Measurements from ENCODE around the gene SLC35F2. TPM values are rescaled to one million over a fixed set of nuclear protein-coding genes. Genes with fewer than 3 reads are reported as not detected.

Gene SLC35F2
- total RNA-seq, 1 donor: 9.9 TPM

GRCh38 chr11:107853070-107853469, 5.5 kb downstream of the SLC35F2 start:
- no peak overlapping the region for H3K4me3 ChIP-seq (ENCODE audit: low read depth, low read length)
- DNase-seq (ENCODE audit: low read depth): no peak
- TF ChIP-seq, protein P1, sequence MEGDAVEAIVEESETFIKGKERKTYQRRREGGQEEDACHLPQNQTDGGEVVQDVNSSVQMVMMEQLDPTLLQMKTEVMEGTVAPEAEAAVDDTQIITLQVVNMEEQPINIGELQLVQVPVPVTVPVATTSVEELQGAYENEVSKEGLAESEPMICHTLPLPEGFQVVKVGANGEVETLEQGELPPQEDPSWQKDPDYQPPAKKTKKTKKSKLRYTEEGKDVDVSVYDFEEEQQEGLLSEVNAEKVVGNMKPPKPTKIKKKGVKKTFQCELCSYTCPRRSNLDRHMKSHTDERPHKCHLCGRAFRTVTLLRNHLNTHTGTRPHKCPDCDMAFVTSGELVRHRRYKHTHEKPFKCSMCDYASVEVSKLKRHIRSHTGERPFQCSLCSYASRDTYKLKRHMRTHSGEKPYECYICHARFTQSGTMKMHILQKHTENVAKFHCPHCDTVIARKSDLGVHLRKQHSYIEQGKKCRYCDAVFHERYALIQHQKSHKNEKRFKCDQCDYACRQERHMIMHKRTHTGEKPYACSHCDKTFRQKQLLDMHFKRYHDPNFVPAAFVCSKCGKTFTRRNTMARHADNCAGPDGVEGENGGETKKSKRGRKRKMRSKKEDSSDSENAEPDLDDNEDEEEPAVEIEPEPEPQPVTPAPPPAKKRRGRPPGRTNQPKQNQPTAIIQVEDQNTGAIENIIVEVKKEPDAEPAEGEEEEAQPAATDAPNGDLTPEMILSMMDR (IDR thresholded peaks at IDR 0.05; ENCODE audit: insufficient read depth, low read length): no peak

GRCh38 chr11:107851704-107852310, 6.8 kb downstream of the SLC35F2 start:
- no peak overlapping the region for H3K4me3 ChIP-seq (ENCODE audit: low read depth, low read length)
- no peak for DNase-seq (ENCODE audit: low read depth)
- TF ChIP-seq, protein P1 (IDR thresholded peaks at IDR 0.05; ENCODE audit: insufficient read depth, low read length): no peak

DNA sequence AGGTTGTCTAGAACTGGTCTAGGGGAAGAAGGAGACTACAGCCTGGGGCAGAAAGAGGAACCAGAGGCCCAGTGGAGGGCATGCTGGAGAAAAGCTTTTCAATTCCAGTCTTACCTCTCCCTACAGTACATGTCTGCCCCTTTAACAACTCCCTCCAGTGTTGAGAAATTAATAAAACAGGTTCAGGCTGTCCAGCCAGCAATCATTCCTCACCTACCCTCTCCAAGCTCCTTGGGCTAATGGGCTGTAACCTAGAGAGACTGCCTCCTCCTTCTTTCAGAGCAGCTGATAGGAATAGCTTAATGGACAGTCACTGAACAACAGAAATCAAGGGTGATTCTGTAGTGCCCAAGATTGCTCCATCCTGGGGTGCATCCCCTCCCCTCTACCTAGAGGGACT, 8.8 kb downstream of the SLC35F2 start:
- no peak for DNase-seq (ENCODE audit: low read depth)
- H3K4me3 ChIP-seq (ENCODE audit: low read depth, low read length): no peak overlapping the region
- TF ChIP-seq, protein P1 (IDR thresholded peaks at IDR 0.05; ENCODE audit: insufficient read depth, low read length): no peak

DNA sequence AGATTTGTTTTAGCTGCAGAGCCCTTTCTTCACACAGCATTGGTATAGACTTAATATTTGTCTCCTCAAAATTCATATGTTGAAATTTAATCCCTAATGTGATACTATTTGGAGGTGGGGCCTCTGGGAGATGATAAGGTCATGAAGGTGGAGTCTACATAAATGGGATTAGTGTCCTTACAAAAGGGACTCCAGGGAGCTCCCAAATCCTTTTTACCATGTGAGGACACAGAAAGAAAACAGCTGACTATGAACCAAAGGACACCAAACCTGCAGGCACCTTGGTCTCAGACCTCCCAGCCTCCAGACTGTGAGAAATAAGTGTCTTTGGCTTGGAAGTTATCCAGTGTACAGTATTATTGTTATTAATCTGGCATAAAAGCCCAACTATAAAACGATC, 10.2 kb downstream of the SLC35F2 start:
- TF ChIP-seq, protein P1 (IDR thresholded peaks at IDR 0.05; ENCODE audit: insufficient read depth, low read length): no peak
- H3K4me3 ChIP-seq (ENCODE audit: low read depth, low read length): no peak overlapping the region
- DNase-seq (ENCODE audit: low read depth): no peak

DNA sequence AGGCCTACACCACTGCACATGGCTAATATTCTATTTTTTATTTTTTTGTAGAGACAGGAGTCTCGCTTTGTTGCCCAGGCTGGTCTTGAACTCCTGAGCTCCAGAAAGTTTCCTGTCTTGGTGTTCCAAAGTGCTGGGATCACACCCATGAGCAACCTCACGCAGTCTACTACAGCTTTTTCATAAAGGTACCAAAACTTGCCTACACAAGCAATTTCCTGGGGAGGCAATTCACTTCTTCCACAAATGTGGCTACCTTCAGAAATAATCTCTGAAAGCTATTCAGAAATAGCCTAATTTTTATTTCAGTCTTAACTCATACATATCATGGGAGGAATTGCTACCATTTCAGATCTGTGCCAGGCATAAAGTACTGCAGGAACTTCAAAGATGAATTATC, 11.4 kb downstream of the SLC35F2 start:
- H3K4me3 ChIP-seq (ENCODE audit: low read depth, low read length): no peak overlapping the region
- no peak for DNase-seq (ENCODE audit: low read depth)
- TF ChIP-seq, protein P1 (IDR thresholded peaks at IDR 0.05; ENCODE audit: insufficient read depth, low read length): no peak

DNA sequence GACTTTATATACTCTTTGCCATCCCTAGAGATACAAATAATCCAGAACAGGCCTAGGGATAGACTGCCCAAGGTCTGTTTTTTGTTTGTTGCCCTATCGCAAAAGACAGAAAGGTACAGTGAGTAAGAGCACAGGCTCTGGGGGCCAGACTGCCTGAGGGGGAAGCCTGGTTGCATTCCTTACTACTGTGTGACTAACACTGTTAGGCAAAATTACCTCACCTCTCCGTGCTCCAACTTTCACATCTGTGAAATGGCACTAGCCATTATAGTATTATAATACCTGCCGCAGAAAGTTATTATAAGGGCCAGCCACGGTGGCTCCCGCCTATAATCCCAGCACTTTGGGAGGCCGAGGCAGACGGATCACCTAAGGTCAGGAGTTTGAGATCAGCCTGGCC, 14.5 kb downstream of the SLC35F2 start:
- TF ChIP-seq, protein P1 (IDR thresholded peaks at IDR 0.05; ENCODE audit: insufficient read depth, low read length): no peak

More for the DNA sequence above, 14.5 kb downstream of the SLC35F2 start:
- no peak overlapping the region for H3K4me3 ChIP-seq (ENCODE audit: low read depth, low read length)
- DNase-seq (ENCODE audit: low read depth): peak; percentile 16

All from fibroblast of the aortic adventitia (primary cell).